Stimulated activated CD4-positive, alpha-beta T cell treated with anti-CD3 and anti-CD28 coated beads, Interleukin-15, amount 100 ng/mL, for 48 hours (primary cell): ENCODE data around the gene WNT7B.
"Not testable (repeated sequence)": the region's sequence is repeated elsewhere in the genome, so short reads cannot be mapped to it uniquely, and the experiment has no call there.

Source experiments
- DNase-seq, 2 donors: peaks; one replicate each; pipeline ENCODE4 v3.0.0-alpha.2; 2020; ENCODE audit warnings: low read depth in 2 of 2

The WNT7B gene

GRCh38 chr22:46008291-46008690 lies 31.3 kb upstream of the WNT7B start:
- no peak for DNase-seq

- DNase-seq, result no peak
These were observed 30.9 kb upstream of the WNT7B start for GRCh38 chr22:46007848-46008261.

- no peak for DNase-seq
These were observed 30.3 kb upstream of the WNT7B start for GRCh38 chr22:46007003-46007847.

- peak; percentile 78 to 81 for DNase-seq
These were observed 29.5 kb upstream of the WNT7B start for GRCh38 chr22:46006379-46007002.

GRCh38 chr22:46005116-46005705 lies 28.2 kb upstream of the WNT7B start:
- DNase-seq, result not testable (repeated sequence)

- DNase-seq, result no peak
These were observed 27.3 kb upstream of the WNT7B start for GRCh38 chr22:46004105-46004866.

- no peak for DNase-seq
These were observed 26.5 kb upstream of the WNT7B start for GRCh38 chr22:46003271-46004091.

GRCh38 chr22:46002757-46003270 lies 25.9 kb upstream of the WNT7B start:
- DNase-seq, result no peak

GRCh38 chr22:46001426-46002106 lies 24.6 kb upstream of the WNT7B start:
- DNase-seq, result no peak

- no peak for DNase-seq
These were observed 24.1 kb upstream of the WNT7B start for GRCh38 chr22:46001046-46001425.

- DNase-seq, result no peak
These were observed 23.4 kb upstream of the WNT7B start for GRCh38 chr22:46000081-46001027.

- no peak for DNase-seq
These were observed 22.5 kb upstream of the WNT7B start for GRCh38 chr22:45999379-45999971.

- no peak for DNase-seq
These were observed 21.8 kb upstream of the WNT7B start for GRCh38 chr22:45998638-45999378.

- DNase-seq, result no peak
These were observed 21.0 kb upstream of the WNT7B start for GRCh38 chr22:45997777-45998637.

GRCh38 chr22:45997077-45997776 lies 20.3 kb upstream of the WNT7B start:
- no peak for DNase-seq

GRCh38 chr22:45996241-45997076 lies 19.5 kb upstream of the WNT7B start:
- no peak for DNase-seq
